ENCODE measurements around the gene SLA2.

DNA sequence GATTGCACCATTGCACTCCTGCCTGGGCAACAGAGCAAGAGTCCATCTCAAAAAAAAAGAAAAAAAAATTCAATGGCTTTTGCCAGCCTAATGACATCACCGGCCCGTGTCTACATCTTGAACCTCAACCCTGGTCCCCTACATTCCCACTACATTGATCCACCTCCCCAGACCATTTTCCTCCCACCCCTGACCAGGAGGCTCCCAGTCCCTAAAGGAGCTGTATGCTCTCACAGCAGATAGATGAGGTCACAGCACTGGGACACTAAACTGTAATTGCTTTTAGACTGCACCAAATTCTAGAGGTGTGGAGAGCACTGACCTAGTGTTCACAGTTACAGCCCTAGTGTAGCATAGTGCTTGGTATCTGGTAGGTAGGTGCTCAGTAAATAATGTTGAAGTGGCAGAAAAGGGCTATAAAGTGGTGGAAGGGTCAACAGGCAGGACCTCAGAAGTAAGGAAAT is 61.9 kb downstream of the SLA2 start:
- no peak for TF ChIP-seq CTCF (IDR thresholded peaks at IDR 0.05)
- TF ChIP-seq POLR2A (IDR thresholded peaks at IDR 0.05), result no peak
